B cell (primary cell): Measurements from ENCODE around the gene HES2.

Source experiments
- CTCF ChIP-seq: fragments of 200-600 bp; IDR thresholded peaks from one replicate; pipeline ENCODE4 v1.8.0; 2022; ENCODE audit warnings: antibody characterized with exemption, mild to moderate bottlenecking
- EZH2 ChIP-seq: IDR thresholded peaks from 2 replicates; pipeline ENCODE4 v1.6.1; 2012; ENCODE audit warnings: borderline replicate concordance, low read depth, mild to moderate bottlenecking, moderate library complexity, low read length; ENCODE audit not compliant: insufficient read depth, poor library complexity, severe bottlenecking

GRCh38 chr1:6417961-6418667, 1.6 kb downstream of the HES2 start:
- TF ChIP-seq EZH2 (no peak), CTCF (no peak)
